Upper lobe of right lung (tissue), 1 donor: Measurements from ENCODE around the gene CCIN. TPM values are rescaled to one million over a fixed set of nuclear protein-coding genes. Genes with fewer than 3 reads are reported as not detected.
A peak's percentile ranks its signal among the peaks of the same experiment; 100 is the strongest.
"Not testable (repeated sequence)": the region's sequence is repeated elsewhere in the genome, so short reads cannot be mapped to it uniquely, and the experiment has no call there.

Experiments
- ATAC-seq: fragments of 200-7000 bp; cut with Tn5 transposase; one replicate; pipeline ENCODE4 v1.9.1; 2020; ENCODE audit warnings: mild to moderate bottlenecking, moderate library complexity
- DNase-seq: peaks from one replicate; pipeline ENCODE4 v3.0.0-alpha.2; 2020
- H3K27ac ChIP-seq: fragments of 200-600 bp; one replicate; pipeline ENCODE4 v1.8.0; 2022
- H3K27me3 ChIP-seq: fragments of 200-600 bp; one replicate; pipeline ENCODE4 v1.8.0; 2022; ENCODE audit warnings: mild to moderate bottlenecking
- H3K36me3 ChIP-seq: fragments of 200-600 bp; one replicate; pipeline ENCODE4 v1.8.0; 2022
- H3K4me1 ChIP-seq: fragments of 200-600 bp; one replicate; pipeline ENCODE4 v1.8.0; 2022
- H3K4me3 ChIP-seq: fragments of 200-600 bp; one replicate; pipeline ENCODE4 v1.8.0; 2022; ENCODE audit warnings: mild to moderate bottlenecking
- H3K9me3 ChIP-seq: fragments of 200-600 bp; one replicate; pipeline ENCODE4 v1.8.0; 2022
- CTCF ChIP-seq: fragments of 200-600 bp; IDR thresholded peaks from one replicate; pipeline ENCODE4 v1.8.0; 2022; ENCODE audit warnings: antibody characterized with exemption
- intact Hi-C: fragments of 100-400 bp; cut with DNase I; formaldehyde crosslinking; loops from one replicate; pipeline ENCODE4 v1.11.0; 2022
- total RNA-seq: library from RNA; stranded (reverse); fragmentation: NEBNext Ultra II Directional; extraction: Animal tissue kit (Norgen Biotek cat#: 25700); gene quantifications from one replicate; pipeline ENCODE4 v1.2.1, GENCODE V29; 2021
- donor health status: DM: no; HTN: yes; CAD: no; lungs with severe emphysema.

Gene CCIN
- total RNA-seq, 1 donor from 2014 or later: not detected

GRCh38 chr9:36125062-36125855 is 43.9 kb upstream of the CCIN start:
- DNase-seq: no peak

GRCh38 chr9:36126016-36126730 is 43.0 kb upstream of the CCIN start:
- Histone ChIP-seq H3K27me3 (no peaks in the 10 kb centered on the region), H3K4me3 (no peak overlapping the region), H3K36me3 (peaks cover 10% of the 10 kb centered on the region), H3K4me1 (peaks cover 13% of the 10 kb centered on the region), H3K9me3 (no peaks in the 10 kb centered on the region), H3K27ac (no peak overlapping the region)
- ATAC-seq (no peak), DNase-seq (no peak)
- no peak for TF ChIP-seq CTCF
- intact Hi-C loops: no loop called here

More at GRCh38 chr9:36125062-36125855, 43.9 kb upstream of the CCIN start:
- no peak overlapping the region for H3K27ac ChIP-seq
- TF ChIP-seq CTCF: no peak
- H3K4me3 ChIP-seq: no peak overlapping the region
- peaks cover 10% of the 10 kb centered on the region for H3K36me3 ChIP-seq
- H3K4me1 ChIP-seq: peaks cover 13% of the 10 kb centered on the region
- no peaks in the 10 kb centered on the region for H3K9me3 ChIP-seq
- H3K27me3 ChIP-seq: no peaks in the 10 kb centered on the region
- intact Hi-C loops: no loop called here
- ATAC-seq: peak; percentile 6

- peak overlapping the region; percentile 51 for H3K27ac ChIP-seq
- H3K4me1 ChIP-seq: peaks cover 13% of the 10 kb centered on the region
- TF ChIP-seq CTCF: no peak
- H3K36me3 ChIP-seq: peaks cover 6% of the 10 kb centered on the region
- no peaks in the 10 kb centered on the region for H3K27me3 ChIP-seq
- no peak overlapping the region for H3K4me3 ChIP-seq
- DNase-seq: no peak
- intact Hi-C loops: no loop called here
- no peaks in the 10 kb centered on the region for H3K9me3 ChIP-seq
- ATAC-seq: peak; percentile 90
These were observed 41.4 kb upstream of the CCIN start for GRCh38 chr9:36127652-36128244.

- no peaks in the 10 kb centered on the region for H3K36me3 ChIP-seq
- peak overlapping the region; percentile 51 for H3K27ac ChIP-seq
- intact Hi-C loops: no loop called here
- H3K9me3 ChIP-seq: no peaks in the 10 kb centered on the region
- peaks cover 13% of the 10 kb centered on the region for H3K4me1 ChIP-seq
- H3K4me3 ChIP-seq: no peak overlapping the region
- no peaks in the 10 kb centered on the region for H3K27me3 ChIP-seq
- ATAC-seq (peak; percentile 68), DNase-seq (no peak)
- TF ChIP-seq CTCF: no peak
These were observed 40.8 kb upstream of the CCIN start for GRCh38 chr9:36128349-36128748.

GRCh38 chr9:36129139-36129538 is 40.0 kb upstream of the CCIN start:
- DNase-seq (no peak), ATAC-seq (peak; percentile 46)
- Histone ChIP-seq H3K27me3 (no peaks in the 10 kb centered on the region), H3K27ac (no peak overlapping the region), H3K36me3 (no peaks in the 10 kb centered on the region), H3K4me1 (peaks cover 13% of the 10 kb centered on the region), H3K4me3 (no peak overlapping the region), H3K9me3 (no peaks in the 10 kb centered on the region)
- intact Hi-C loops: no loop called here
- no peak for TF ChIP-seq CTCF

GRCh38 chr9:36131666-36132065 is 37.5 kb upstream of the CCIN start:
- H3K36me3 ChIP-seq, intact Hi-C loops, DNase-seq: not testable (repeated sequence)

More at GRCh38 chr9:36131666-36132065, 37.5 kb upstream of the CCIN start:
- not testable (repeated sequence) for H3K27ac ChIP-seq, ATAC-seq, H3K4me3 ChIP-seq, H3K27me3 ChIP-seq, H3K9me3 ChIP-seq
- H3K4me1 ChIP-seq: peaks cover 13% of the 10 kb centered on the region
